ENCODE measurements around the gene ODC1.

ODC1 gene

DNA sequence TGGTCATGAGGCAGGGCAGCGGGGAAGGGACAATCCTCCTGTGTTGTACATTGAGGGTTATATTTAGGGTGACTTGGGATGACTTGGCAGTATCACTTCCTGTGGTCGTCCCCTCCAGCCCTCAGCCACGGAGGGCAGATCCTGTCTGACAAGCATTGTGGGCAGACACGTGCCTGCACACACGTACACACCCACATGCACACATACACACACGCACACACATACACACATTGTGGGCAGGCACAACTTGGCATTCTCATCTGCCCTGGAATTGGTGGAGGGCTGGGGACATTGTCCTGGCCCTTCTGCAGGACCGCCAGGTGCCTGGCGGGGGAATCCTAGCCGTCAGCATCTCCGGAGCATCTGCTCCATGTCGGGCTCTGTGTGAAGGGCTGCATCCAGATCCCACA lies 47.6 kb downstream of the ODC1 start:
- DNase-seq (ENCODE audit: low read depth, low spot score): no peak

DNA sequence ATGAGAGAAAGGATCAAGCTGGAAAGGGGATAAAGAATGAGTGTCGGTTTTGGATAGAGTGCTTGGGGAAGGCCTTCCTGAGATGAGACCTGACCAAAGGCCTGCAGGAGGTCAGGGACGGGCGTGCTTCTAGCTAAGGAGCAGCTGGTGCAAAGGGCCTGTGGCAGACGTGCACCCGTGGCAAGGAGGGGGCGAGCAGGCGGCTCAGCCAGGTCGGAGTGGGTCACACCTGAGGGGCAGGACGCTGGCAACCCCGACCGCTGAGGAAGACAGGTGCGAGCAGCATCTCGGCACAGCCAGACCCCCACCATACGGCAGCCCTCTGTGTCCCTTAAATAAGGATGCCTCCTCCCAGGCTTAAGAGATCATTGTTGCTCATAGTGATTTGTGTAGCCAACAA lies 48.1 kb downstream of the ODC1 start:
- DNase-seq (ENCODE audit: low read depth, low spot score): no peak

DNA sequence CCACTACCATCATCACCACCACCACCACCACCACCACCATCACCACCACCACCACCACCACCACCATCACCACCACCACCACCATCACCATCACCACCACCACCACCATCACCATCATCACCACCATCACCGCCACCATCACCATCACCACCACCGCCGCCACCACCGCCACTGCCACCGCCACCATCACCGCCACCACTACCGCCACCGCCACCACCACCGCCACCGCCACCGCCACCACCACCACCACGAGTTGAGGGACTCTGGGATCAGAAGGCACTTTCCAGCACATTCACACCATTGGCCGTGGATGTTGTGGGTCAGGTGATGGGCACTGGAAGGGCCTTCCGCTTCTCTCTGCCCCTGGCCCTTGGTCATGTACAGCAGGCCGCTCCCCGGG lies 48.8 kb downstream of the ODC1 start:
- DNase-seq (ENCODE audit: low read depth, low spot score): no peak

DNA sequence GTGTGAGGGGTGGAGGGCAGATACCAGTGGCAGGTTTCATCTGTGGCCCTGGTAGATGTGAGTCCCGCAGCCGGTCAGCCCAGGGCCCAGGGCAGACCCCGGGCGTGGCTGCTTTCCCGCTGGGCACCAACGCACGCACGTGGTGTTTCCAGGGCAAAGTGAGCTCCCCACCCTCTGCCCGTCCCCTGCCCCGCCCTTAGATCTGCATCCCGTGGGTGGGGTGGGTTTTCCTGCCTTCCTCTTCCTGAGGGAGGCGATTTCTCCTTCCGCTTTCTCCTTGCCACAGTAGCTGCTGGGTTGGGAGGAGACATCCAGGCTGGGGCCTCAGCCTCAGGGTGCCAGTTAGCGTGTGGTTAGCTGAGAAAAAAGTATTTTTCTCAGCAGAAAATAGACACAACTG lies 49.6 kb downstream of the ODC1 start:
- DNase-seq (ENCODE audit: low read depth, low spot score): no peak

DNA sequence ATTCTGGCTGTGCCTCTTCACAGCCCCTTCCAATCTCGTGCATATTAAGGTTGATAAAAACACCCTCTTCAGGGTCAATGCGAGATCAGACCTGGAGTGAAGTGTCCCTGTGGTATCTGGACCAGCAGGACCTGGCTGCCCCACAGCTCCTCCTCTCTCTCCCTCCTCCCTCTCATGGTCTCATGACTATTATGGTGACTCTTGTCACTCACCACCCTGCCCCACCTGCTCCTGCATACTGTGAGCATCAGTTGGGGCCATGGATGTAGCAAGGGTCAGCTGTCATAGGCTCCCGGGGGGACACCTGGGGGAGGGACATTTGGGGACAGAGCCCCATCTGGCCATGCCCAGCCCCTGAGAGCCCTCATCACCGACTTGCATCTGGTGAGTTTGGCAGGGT lies 50.2 kb downstream of the ODC1 start:
- no peak for DNase-seq (ENCODE audit: low read depth, low spot score)

DNA sequence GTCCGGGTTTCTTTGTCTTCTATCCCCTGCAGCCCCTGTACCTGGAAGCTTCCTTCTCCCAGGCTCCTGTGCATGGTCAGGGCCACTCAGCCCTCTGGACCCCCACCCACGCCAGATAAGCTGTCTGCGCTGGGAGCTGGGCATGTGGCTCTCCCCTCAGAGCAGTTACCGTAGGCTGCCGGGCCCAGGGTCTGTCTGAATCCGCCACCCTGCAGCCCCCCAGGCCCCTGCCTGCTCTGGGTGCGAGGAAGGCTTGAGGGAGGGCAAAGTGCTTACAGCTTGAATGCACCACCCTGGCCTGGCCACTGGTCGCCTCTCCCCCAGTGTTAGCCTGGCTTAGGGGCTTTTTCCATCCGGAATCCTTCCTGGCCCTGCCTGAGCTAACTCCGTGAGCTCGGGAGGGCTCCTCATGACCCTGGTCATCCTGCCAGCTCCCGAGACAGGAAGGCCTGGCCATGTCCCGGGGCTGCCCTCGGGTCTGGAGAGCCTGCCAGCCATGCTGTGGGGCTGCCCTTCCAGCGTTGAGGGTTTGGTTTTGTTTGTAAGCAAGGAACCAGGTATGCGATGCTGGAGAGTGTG lies 50.7 kb downstream of the ODC1 start:
- no peak for DNase-seq (ENCODE audit: low read depth, low spot score)

DNA sequence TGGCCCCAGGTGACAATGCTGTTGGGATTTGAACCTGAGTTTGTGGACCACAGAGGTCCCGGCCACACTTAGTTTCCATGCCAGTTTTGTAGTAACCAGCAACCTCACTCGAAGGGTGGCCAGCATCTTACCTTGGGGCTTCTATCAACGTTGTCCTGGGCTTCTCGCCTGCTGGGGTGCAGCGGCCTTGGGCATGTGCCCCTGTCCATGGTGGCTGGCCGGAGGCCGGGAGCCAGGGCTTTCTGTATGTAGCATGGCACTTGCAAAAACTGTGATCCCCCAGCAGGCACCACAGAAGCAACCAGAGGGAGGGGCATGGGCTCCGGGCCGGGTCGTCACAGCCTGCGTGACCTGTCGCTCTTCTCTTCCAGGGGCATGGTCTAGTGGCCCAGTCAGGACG lies 51.7 kb downstream of the ODC1 start:
- no peak for DNase-seq (ENCODE audit: low read depth, low spot score)

DNA sequence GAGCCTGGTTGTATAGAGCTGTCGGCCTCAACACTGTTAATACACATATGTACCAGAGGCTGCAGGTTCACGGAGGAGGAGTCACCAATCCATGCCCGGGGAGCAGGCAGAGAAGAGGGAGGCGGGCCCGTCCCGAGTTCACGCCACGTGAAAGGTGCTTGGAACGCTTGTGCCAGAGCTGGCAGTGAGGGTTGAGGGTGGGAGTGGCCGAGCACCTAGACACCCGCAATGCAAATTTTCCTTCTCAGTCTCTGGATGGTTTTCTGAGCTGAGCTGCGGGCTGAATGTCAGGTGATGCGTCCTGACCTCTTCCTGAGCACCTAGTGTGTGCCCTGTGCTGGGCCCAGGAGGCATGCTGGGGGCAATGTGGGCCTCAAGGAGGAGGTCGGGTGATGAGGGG lies 52.2 kb downstream of the ODC1 start:
- no peak for DNase-seq (ENCODE audit: low read depth, low spot score)

DNA sequence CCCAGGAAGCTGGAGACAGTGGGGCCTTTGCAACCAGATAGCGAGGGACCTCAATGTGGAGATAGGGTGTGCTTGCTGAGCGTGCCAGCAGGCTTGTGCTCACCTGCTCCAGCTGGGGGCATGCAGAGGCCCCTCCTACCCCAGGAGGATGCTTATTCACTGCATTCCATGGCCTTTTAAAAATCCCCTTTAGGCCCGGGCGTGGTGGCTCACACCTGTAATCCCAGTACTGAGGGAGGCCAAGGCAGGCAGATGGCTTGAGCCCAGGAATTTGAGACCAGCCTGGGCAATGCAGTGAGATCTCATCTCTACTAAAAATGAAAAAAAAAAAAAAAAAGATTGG lies 54.5 kb downstream of the ODC1 start:
- DNase-seq (ENCODE audit: low read depth, low spot score): no peak

DNA sequence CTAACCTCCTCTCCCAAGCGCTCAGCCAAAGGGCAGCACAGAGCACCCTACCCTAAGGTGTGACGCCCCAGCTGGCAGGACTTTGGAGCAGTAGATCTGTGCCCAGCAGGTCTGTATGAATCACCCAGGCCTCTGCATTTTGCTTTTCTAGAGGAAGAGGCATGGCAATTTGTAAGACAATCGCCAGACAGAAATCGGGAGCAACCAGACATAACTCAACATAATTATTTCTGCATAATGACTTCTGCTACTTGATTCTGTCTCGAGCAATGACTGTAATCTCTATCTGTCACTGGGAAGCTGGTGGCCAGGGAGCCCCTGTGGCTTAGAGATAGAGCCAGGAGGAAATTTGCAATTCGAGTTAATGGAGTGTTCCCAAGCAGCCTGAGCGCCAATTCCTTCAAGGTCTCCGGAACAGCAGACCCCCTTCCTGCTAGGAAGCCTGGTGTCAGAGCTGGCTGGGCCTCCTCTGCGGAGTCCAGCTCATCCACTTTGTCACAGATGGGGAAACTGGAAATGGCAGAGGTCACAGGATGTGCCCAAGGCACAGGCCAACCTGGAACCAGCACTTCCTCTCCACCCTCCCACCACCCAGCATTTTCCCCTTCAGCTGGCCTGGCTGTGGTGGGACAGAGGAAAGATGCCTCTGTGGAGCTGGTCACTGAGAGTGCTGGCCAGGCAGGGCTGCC lies 55.0 kb downstream of the ODC1 start:
- no peak for DNase-seq (ENCODE audit: low read depth, low spot score)

DNA sequence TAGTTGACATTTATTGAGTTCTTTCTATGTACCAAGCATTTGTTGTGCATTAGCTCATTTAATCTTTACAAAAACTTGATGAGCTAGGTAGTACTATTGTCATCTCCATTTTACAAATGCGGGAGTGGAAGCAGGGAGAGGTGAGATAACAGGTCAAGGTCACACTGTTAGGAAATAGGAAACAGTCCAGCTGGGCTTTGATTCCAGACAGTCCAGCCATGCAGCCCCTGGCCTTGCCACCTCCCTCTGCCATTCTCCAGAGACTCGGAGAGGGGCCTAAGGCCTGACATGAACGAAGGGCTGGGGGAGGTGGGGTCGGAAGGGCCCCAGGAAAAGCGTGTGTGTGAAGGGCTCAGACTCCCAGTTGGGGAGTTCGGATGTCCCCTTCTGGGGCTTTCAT lies 55.6 kb downstream of the ODC1 start:
- DNase-seq (ENCODE audit: low read depth, low spot score): no peak

DNA sequence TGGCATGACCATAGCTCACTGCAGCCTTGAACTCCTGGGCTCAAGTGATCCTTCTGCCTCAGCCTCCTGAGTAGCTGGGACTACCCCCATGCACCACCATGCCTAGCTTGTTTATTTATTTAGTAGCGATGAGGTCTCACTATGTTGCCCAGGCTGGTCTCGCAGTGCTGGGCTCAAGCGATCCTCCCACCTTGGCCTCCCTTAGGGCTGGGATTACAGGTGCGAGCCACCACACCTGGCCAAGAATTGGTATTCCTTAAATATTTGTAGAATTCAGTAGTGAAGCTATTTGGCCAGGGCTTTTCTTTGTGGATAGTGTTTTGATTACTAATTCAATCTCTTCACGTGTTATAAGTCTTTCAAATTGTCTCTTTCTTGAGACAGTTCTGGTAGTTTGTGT lies 56.0 kb downstream of the ODC1 start:
- no peak for DNase-seq (ENCODE audit: low read depth, low spot score)

DNA sequence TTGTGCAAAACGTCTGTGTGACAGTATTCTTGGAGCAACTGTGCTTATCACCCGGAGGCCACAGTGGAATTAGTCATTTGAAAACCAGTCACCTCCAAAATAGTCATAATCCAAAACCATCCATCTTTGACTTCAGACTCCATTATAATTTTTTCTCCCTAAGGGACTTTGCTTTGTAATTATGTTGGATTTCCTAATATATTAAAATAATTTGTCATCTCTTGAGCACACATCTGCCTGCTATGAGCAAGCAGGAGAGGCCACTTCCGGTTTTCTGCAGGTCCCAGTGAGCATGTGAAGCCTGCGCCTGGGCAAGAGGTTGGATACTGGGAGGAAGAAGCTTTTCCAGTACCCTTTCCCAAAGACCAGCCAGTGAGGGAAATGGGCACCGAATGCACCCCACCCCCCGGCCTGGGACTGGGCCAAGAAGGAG lies 57.7 kb downstream of the ODC1 start:
- no peak for DNase-seq (ENCODE audit: low read depth, low spot score)
